GM19035 (cell line): Measurements from ENCODE around the gene TTC34.
"Not testable (repeated sequence)": the region's sequence is repeated elsewhere in the genome, so short reads cannot be mapped to it uniquely, and the experiment has no call there.

Experiments used
- ATAC-seq: cut with Tn5 transposase; IDR thresholded peaks from one replicate; pipeline ENCODE4 v1.9.1; 2021; ENCODE audit not compliant: unreplicated experiment

TTC34 gene

DNA sequence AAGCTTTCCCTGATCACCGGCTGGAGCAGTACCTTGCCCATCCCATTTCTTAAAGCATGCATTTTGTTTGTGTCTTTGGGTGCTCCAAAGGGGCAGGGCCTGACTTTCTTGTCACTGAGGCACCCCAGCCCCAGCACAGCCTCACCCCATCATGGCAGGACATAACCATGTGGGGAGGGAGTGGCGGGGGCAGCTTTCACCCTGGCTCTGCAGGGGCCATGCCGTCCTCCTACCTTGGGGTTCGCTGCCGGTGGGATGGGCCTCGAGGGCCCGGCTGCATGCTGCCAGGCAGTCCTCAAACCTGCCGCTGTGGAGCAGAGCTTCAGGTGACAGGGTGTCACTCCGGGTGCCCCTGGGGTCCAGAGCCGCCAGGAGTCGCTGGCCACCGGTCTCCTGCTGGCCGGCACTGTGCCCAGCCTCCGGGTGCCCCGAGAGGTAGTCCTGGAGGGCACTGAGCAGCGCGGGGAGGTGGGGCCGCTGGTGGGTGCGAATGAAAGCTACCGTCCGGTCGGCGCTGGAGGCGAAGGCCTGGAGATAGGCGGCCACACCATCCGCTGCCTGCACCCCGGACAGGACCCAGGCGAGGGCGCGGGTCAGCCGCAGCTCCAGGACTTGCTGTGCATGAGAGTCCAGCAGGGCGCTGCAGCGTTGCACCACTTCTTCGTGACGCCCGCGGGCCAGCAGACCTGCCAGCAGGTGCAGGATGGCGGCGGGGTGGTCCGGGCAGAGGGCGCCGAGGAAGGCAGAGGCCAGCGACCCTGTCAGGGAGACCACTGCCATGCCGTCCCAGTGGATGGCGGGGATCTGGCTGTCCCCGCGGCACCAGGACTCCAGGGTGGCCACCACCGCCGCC, 1.5 kb downstream of the TTC34 start:
- ATAC-seq: no peak

DNA sequence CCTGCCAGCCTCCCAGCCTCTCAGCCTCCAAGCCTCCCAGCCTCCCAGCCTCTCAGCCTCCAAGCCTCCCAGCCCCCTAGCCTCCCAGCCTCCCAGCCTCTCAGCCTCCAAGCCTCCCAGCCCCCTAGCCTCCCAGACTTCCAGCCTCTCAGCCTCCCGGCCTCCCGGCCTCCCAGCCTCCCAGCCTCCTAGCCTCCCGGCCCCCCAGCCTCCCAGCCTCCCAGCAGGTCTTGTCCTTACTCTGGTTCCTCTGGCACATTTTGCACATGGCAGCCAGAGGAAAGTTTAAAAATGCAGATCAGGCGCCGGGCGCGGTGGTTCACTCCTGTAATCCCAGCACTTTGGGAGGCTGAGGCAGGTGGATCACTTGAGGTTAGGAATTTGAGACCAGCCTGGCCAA, 2.5 kb downstream of the TTC34 start:
- ATAC-seq: not testable (repeated sequence)

DNA sequence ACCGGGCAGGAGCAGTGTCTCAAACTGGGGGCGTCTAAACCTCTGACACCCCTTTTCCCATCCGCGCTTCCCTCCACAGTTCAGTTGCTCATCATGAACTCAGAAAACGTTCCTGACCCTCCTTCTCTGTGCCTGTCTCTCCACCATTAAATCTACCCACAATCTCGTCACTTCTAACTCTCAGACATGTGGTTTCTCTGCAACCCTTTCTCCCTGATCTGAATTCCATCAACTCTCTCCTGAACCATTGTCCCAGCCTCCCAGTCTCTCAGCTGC, 3.8 kb downstream of the TTC34 start:
- no peak for ATAC-seq

DNA sequence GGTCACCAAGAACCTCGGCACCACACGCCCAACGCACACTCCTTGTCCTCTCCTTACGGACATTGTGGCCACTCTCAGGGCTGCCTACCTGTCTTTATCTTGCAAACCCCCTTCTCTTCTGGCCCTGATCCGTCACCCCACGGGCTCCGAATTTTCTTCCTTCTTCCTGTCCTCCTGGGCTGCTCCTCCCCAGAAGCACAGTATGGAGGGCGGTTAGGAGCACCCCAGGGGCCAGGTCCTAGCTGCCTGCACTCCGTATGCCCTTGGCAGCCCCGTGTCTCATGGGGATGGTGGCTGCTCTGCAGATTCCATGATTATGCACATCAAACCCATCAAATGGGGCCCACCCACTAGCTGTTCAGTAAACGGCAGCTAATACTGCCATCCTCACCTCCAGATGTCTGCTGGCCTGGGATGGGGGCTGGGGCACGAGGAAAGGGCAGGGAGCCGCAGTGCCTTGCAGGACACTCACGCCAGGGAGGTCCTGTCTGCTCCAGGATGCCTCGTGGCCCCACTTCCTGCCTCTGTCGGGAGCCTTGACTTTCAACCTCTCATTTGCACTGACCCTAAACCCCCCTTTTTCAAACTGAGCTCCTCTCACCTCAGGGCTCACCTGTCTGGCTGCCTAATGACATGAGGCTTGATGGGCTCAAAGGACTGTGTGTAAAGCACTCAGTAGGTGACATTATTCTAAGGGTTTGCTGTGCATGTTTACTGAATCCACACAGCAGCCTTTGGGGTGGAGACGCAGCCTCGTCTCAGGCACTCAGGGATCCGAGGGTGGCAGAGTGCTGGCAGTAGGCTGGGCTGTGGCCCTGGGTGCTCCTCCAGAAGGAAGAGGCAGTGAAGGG, 4.4 kb downstream of the TTC34 start:
- no peak for ATAC-seq

GRCh38 chr1:2795926-2796325, 5.6 kb downstream of the TTC34 start:
- no peak for ATAC-seq

GRCh38 chr1:2791027-2791760, 10.3 kb downstream of the TTC34 start:
- ATAC-seq: no peak

DNA sequence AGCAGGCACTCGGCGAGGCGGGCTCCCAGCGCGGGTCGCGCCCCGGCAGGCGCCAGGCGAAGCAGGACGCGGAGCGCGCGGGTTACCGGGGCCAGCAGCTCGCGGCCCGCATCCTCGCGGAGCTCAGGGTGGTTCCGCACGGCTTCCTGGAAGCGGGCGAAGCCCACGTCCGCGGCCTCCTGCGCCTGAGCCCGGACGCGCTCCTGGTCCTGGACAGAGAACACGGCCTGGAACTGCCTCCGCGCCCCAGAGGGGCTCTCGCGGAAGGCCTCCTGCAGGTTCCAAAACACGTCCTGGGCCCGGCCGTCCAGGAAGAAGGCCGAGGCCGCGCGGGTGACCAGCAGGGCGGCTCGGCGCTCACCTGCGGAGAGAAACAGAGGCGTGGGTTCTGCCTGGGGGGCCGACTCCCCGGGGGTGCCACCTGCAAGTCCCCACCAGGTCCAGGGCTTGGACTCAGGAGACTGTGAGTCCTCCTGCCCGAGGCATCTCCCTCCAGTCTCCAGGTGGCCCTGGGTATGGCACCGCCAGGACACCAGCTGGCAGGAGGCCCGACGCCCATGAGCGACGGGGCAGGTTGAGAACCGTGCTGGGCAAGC, 11.4 kb downstream of the TTC34 start:
- no peak for ATAC-seq

DNA sequence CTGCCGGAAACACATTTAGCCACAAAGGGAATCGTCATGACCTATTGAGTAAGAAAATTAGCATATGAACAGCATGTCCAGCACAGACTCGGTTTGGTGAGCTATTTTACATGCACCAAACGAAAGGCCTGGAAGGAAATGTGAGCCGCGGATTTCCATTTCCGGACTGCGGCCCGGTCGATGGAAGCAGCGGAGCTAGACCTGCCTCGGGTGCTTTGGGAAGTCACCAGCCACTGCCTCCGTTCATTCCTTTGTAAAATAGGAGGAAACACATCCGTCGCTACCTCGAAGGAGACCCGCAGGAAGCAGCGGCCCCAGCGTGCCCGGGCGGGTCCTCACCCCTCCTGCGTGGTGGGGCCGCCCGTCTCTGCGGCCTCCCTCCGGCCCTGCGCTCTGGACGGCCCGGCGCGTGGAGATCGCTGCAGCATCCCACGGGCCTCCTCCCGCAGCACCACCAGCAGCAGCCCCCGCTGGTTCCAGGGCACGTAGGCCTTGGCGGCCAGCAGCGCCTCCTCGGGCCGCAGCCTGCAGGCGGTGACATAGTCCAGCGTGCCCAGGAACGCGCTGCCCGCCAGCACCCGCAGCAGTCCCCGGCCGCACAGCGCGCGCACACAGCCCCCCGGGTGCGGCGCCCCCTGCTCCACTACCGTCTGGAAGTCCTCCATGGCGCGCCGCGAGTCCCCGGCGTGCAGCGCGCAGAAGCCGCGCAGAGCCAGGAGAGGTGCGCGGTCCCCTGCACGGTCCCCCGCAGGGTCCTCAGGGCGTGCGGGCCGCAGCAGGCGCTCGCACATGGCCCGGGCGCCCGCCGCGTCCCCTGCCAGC, 12.1 kb downstream of the TTC34 start:
- ATAC-seq: no peak

DNA sequence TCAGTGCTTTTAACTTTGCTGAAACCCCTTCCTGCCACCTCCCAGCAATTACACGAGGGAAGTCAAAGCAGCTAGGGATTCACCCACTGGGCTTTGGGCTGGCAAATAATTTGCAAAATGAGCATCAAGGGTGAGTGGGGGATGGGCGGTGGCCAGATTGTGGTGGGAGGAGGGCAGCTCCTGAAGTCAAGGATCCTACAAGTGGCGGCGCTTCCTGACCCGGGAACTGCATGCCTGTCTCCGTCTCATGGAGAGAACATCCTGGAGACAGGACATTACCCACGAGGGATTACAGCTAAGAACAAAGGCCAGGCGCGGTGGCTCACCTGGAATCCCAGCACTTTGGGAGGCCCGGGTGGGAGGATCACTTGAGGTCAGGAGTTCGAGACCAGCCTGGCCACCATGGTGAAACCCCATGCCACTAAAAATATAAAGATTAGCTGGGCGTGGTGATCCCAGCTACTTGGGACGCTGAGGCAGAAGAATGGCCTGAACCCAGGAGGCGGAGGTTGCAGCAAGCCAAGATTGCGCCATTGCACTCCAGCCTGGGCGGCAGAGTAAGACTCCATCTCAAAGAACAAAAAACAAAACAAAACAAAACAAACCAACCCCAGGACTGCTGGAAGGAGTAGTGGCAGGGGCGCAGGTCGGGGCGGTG, 12.9 kb downstream of the TTC34 start:
- ATAC-seq: no peak

DNA sequence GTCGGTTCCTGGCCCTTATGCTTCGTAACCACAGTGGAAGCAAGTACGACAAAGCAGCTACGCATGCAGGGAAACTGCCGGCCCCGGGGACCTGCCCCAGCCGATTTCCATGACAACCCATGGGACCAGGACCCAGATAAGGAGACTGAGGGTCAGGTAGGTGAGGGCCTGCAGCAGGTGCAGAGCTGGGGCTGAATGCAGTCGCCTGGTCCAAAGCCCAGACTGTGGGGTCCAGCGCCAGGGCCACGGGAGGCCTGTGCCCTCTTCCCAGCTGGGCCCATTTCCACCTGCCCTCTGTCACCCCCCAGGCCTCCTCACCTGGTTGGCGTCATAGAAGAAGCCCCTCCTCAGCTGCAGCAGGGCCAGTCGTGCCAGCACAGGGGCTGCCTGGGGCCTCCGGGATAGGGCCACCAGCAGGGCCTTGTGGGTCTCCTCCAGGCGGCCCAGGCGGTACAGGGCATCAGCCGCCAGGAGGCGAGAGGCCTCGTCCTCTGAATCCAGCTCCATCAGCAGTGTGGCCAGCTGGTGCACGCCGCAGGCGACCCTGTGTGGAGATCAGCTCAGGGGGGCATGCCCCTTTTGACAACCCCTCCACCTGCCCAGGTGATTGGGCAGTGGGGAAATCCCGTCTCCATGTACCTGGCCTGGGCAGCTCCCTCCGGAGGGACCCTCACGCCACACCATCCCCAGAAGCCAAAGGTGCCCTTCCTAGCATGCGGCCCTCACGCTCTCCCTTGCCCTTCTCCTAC, 14.2 kb downstream of the TTC34 start:
- ATAC-seq: no peak

- no peak for ATAC-seq
Observed at GRCh38 chr1:2786329-2787162, 14.9 kb downstream of the TTC34 start.

- no peak for ATAC-seq
Observed at GRCh38 chr1:2785631-2786328, 15.7 kb downstream of the TTC34 start.

GRCh38 chr1:2784854-2785630, 16.5 kb downstream of the TTC34 start:
- no peak for ATAC-seq

DNA sequence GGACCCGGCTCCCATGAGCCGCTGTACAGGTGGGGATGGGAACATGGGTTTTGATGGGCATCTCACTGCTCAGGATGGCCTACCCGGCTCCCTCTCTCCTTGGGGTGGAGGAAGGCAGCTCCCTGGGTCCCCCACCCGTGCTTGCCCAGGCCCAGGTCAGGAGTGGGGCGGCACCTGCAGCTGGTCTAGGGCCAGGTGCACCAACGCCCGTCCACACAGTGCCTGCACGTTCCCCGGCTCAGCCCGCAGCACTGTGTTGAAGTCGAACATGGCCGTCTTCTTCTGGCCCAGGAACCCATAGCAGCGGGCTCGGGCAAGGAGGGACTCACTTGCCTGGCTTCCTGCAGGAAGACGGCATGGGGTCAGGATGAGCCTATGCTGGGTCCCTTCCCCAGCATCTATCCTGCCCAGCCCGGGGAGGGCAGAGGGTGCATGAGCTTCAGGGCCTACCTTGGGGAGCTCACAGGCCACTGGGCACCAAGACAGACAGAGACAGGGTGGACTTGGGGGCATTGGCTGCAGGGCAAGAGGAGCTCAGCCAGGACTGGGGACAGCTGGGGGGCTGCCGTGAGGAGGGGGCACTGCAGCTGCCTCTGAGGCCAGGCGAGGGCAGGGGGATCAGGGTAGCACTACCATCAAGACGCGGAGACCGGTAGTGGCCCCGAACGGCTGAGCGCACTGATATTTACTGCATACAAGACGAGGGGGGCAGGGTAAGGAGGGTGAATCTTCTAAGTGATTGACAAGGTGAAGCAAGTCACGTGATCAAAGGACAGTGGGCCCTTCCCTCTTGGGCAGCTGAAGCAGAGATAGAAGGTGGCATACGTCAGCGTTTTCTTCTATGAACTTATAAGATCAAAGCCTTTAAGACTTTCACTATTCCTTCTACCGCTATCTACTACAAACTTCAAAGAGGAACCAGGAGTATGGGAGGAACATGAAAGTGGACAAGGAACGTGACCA, 17.8 kb downstream of the TTC34 start:
- no peak for ATAC-seq

DNA sequence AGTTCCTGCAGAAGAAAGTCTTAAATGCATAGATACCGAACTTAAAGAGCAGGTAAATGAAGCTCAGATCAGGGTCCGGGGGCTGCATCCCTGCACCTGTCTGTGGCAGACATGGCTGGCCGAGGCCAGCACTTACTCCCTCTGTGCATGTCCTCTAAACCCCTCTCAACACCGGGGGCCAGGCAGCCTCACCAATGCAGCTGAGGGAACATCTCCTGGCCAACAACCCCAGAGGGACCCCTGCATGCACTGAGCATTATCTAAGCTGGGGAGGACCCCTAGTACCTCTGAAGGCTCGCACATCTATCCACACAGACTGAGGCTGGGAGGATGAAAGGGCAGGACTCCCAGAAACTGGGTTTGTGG, 18.4 kb downstream of the TTC34 start:
- ATAC-seq: no peak

GRCh38 chr1:2781627-2782026, 19.9 kb downstream of the TTC34 start:
- no peak for ATAC-seq
